Osteocyte (in vitro differentiated cells): ENCODE data around the gene ALX4. TPM values are rescaled to one million over a fixed set of nuclear protein-coding genes. Genes with fewer than 3 reads are reported as not detected.

ENCODE experiments used
- DNase-seq: peaks from one replicate; pipeline ENCODE4 v3.0.0; 2021; ENCODE audit warnings: mixed read lengths; ENCODE audit not compliant: unreplicated experiment; ENCODE audit errors: extremely low spot score
- H3K27ac Mint-ChIP-seq: one replicate; pipeline ENCODE4 v1.8.0; 2021; ENCODE audit warnings: mild to moderate bottlenecking, mixed read lengths; ENCODE audit not compliant: unreplicated experiment
- H3K27me3 Mint-ChIP-seq: one replicate; pipeline ENCODE4 v1.8.0; 2021; ENCODE audit warnings: mixed read lengths; ENCODE audit not compliant: unreplicated experiment
- H3K36me3 Mint-ChIP-seq: one replicate; pipeline ENCODE4 v1.8.0; 2021; ENCODE audit warnings: mixed read lengths; ENCODE audit not compliant: unreplicated experiment
- H3K4me1 Mint-ChIP-seq: one replicate; pipeline ENCODE4 v1.8.0; 2021; ENCODE audit warnings: mixed read lengths; ENCODE audit not compliant: unreplicated experiment
- H3K4me3 Mint-ChIP-seq: one replicate; pipeline ENCODE4 v1.8.0; 2021; ENCODE audit warnings: mild to moderate bottlenecking, moderate library complexity, mixed read lengths; ENCODE audit not compliant: unreplicated experiment
- H3K9me3 Mint-ChIP-seq: one replicate; pipeline ENCODE4 v1.8.0; 2021; ENCODE audit warnings: mixed read lengths; ENCODE audit not compliant: unreplicated experiment
- total RNA-seq: library from RNA; stranded (reverse); gene quantifications from 2 replicates; pipeline ENCODE4 v1.2.1, GENCODE V29; 2021
- TF ChIP-seq, protein P1 (sequence below): fragments of 200-600 bp; sonication (generic); IDR thresholded peaks from 2 replicates; pipeline ENCODE4 v1.5.0; 2021; ENCODE audit warnings: antibody characterized with exemption, mild to moderate bottlenecking, moderate library complexity

The ALX4 gene
- total RNA-seq, 1 donor from 2014 or later, result not detected

DNA sequence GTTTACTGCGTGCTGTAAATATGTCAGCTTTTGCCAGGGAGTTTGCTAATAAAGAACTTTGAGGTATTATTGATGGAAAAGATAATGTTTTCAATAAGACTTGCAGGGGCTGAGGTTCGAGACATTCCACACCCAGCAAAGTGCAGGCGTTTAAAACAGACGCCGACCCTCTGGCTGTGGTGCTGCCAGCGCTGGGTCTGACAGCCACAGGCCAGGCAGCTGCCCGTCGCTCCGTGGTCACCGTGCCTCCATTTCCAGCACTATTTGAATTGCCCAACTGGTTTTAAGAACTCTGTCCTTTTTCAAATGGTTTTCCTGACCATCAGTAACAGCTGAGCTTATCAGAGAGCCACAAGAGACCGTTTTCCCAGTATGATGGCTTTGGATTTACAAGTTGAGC lies 28.1 kb upstream of the ALX4 start:
- TF ChIP-seq, protein P1, sequence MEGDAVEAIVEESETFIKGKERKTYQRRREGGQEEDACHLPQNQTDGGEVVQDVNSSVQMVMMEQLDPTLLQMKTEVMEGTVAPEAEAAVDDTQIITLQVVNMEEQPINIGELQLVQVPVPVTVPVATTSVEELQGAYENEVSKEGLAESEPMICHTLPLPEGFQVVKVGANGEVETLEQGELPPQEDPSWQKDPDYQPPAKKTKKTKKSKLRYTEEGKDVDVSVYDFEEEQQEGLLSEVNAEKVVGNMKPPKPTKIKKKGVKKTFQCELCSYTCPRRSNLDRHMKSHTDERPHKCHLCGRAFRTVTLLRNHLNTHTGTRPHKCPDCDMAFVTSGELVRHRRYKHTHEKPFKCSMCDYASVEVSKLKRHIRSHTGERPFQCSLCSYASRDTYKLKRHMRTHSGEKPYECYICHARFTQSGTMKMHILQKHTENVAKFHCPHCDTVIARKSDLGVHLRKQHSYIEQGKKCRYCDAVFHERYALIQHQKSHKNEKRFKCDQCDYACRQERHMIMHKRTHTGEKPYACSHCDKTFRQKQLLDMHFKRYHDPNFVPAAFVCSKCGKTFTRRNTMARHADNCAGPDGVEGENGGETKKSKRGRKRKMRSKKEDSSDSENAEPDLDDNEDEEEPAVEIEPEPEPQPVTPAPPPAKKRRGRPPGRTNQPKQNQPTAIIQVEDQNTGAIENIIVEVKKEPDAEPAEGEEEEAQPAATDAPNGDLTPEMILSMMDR, result no peak
- no peak overlapping the region for H3K4me3 Mint-ChIP-seq
- H3K27ac Mint-ChIP-seq, result no peak overlapping the region
- peaks cover 66% of the 10 kb centered on the region for H3K27me3 Mint-ChIP-seq
- H3K9me3 Mint-ChIP-seq, result no peaks in the 10 kb centered on the region
- DNase-seq, result no peak
- no peaks in the 10 kb centered on the region for H3K4me1 Mint-ChIP-seq
- H3K36me3 Mint-ChIP-seq, result no peaks in the 10 kb centered on the region

DNA sequence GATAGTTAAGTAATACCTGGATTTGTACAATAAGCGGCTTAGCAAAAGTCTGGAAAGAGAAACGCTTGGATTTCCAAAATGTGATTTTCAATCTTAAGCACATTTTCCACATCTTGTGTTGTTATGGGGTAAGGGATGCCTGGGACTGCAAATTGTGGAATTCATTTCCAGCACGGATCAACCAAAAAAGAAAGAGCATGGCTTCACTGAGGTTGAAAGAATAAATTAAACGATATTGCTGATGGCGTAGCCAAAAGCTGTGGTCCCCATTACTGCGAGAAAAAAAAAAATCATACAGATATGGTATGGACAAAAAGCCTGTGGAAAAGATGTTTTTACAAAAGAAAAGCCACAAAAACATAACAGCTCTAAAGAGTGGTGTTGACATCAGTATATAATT lies 26.0 kb upstream of the ALX4 start:
- Mint-ChIP-seq H3K4me3 (no peak overlapping the region), H3K4me1 (no peaks in the 10 kb centered on the region), H3K27me3 (peaks cover 76% of the 10 kb centered on the region), H3K9me3 (no peaks in the 10 kb centered on the region), H3K36me3 (no peaks in the 10 kb centered on the region), H3K27ac (no peak overlapping the region)
- TF ChIP-seq, protein P1, result no peak
- no peak for DNase-seq

DNA sequence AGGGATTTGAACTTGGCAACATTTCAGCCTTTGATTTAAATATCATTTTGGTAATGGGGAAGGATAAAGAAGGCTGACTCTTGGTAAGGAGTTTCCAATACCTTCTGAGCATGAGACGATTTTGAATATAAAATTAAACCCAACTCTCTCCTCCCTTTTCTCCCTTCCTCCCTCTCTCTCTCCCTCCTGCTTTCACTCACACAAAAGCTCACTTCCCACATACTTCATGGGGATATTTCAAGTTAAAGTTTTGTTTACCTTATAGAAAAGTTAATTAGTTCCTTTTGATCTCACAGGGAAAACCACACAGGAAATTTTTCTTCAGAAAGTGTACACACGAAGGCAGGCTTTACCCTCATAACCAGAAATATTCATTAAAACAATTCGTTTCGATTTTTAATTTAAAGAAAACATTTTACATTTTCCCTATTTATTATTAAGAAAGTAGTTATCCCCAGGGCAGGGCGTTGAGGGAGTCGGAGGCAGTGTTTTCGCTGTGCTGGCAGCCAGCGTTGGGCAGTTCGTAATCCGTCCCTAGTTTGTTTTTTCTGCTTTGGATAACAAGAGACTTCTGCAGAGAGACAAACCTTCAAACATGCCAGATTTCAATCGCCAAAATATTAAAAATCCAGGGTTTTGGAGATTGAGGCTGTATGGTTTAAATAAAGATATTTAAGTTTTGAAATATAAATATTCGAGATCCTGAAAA lies 25.3 kb upstream of the ALX4 start:
- Mint-ChIP-seq H3K27me3 (peaks cover 77% of the 10 kb centered on the region), H3K9me3 (no peaks in the 10 kb centered on the region), H3K4me3 (no peak overlapping the region), H3K4me1 (no peaks in the 10 kb centered on the region), H3K27ac (no peak overlapping the region), H3K36me3 (no peaks in the 10 kb centered on the region)
- no peak for DNase-seq
- TF ChIP-seq, protein P1, result no peak

DNA sequence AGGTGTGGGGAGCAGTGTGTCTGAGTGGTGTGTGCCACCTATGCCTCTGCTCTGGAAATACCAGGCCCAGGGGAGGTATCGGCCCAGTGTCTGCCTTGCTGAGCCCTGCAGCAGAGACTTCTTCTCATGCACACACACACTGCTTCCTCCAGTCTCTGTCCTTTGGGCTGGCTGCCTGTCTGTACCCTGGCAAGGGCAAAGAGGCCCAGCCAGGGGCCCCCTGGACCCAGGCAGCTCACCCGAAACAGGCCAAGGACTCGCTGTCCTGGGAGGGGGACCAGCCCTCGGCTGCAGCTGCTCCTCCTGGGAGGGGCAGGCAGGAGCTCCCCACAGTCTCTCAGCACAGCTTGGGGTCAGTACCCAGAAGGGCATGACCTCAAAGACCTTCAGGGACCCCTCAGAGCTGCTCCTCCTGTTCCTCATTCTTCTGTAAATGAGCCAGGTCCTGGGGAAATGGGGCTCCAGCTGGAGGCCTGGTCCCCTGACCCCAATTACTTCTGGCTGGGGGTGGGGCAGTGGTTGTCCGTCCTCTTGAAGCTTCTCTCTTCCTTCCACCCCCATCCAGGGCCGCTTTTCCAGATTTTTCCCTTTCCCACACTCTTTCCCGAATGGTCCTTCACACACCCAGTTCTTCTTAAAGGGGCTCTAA lies 24.5 kb upstream of the ALX4 start:
- Mint-ChIP-seq H3K36me3 (no peaks in the 10 kb centered on the region), H3K4me1 (no peaks in the 10 kb centered on the region), H3K27me3 (peaks cover 76% of the 10 kb centered on the region), H3K4me3 (no peak overlapping the region), H3K27ac (no peak overlapping the region), H3K9me3 (no peaks in the 10 kb centered on the region)
- DNase-seq, result no peak
- TF ChIP-seq, protein P1, result no peak

DNA sequence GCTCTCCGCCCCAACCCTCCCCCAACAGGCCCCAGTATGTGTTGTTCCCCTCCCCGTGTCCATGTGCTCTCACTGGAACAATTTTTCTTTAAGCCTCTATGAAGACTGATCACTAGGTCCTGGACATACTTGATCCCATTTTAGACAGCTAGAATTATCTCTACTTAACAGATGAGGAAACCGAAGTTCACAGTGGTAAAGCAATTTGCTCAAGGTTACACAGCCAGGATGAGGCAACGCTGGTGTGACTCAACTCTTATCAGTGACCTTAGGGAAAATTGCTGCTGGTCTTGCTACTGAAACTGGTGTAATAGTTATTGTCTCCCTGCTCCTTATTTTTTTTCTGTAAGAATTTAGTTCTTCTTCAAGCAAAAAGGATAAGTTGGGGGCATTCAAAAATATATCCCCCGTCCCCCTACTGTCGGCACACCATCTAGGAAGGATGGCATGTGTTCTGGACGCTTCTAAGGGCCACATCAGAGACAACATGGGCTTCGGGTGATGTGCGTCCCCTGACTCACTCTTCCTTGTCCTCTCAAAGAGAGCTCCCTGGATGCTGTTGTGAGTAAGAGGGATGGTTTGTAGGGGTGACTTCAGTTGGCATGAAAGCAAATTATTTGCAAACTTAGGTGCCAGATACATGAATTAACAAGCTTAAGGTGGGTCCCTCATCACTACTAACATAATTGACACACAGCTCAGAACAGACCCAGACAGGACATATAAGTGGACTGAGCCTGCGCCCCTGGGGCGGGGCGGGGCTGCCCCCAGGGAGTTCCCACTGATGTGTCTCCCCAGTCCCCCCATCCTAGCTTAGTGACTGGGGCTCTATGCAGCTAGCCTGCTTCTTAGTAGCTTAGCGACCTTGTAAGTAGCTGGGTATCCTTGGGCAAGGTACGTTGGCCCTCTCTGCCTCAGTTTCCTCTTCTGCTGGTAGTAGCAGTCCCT lies 23.6 kb upstream of the ALX4 start:
- H3K27ac Mint-ChIP-seq, result no peak overlapping the region
- H3K36me3 Mint-ChIP-seq, result no peaks in the 10 kb centered on the region
- peaks cover 74% of the 10 kb centered on the region for H3K27me3 Mint-ChIP-seq
- no peak for DNase-seq
- no peaks in the 10 kb centered on the region for H3K4me1 Mint-ChIP-seq
- H3K9me3 Mint-ChIP-seq, result no peaks in the 10 kb centered on the region
- no peak overlapping the region for H3K4me3 Mint-ChIP-seq
- TF ChIP-seq, protein P1, result no peak
